ENCODE data around the gene RFX8. TPM values are rescaled to one million over a fixed set of nuclear protein-coding genes. Genes with fewer than 3 reads are reported as not detected.

Gene RFX8
- total RNA-seq (2021) (not detected in 2 replicates), Bru-seq, nascent RNA (percentile 8 among the genes with signal in this experiment), BruChase-seq, experiment 1, labeled RNA remaining after a 2-hour chase (percentile 4 among the genes with signal in this experiment), BruChase-seq, experiment 2, labeled RNA remaining after a 6-hour chase (percentile 5 among the genes with signal in this experiment)
- long read RNA-seq = 0 reads

DNA sequence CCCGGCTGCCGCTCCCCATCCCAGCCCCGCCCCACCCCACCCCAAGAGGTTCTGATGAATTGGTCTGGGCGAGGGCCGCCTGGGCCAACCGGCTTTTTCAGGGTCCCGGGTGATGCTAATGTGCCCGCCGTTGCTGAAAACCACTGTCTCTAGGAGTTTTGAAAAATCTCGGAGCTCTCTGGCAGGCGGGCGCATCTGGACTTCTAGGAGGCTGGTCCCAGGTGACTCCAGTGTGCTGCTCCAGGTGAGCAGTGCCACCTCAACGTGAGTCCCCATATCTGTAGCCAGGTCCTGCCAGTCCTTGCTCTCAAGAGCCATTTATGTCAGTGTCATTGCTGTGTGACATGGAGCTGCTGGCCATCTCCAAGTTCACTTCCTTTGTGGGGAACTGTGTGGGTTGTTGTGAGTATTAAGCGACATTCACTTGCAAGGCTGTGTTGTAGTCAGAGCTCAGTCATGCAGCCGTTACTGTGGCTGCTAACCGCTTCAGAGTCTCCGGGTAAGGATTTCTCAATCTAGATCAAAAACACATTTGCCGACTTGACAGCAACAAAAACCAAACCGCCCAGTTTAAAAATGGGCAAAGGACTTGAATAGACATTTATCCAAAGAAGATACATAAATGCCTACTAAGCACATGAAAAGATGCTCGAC, at the start of gene RFX8:
Gene RFX8, minus strand, starts transcription at position 382 of the 654 bp plus-strand sequence. CDS start 8,264 bp downstream, outside the sequence.
- H3K27me3 ChIP-seq (replicated peaks; ENCODE audit: insufficient read depth, low read depth, low read length, poor library complexity) = peaks cover 6% of the 10 kb centered on the region
- no peaks in the 10 kb centered on the region for H3K36me3 ChIP-seq (ENCODE audit: insufficient read depth, low read length, poor library complexity, severe bottlenecking)
- ChIA-PET POLR2A (ENCODE audit: low non-redundant PET) (no interaction called here), CTCF (no interaction called here)
- no peak within 1 kb of the TSS for H3K27ac ChIP-seq (ENCODE audit: low read depth, low read length, poor library complexity, severe bottlenecking)
- H3K4me1 ChIP-seq (ENCODE audit: insufficient read depth, low read length, poor library complexity, severe bottlenecking) = peaks cover 9% of the 10 kb centered on the region
- H3K4me3 ChIP-seq (ENCODE audit: low read depth, low read length, poor library complexity, severe bottlenecking) = peak within 1 kb of the TSS; percentile 49
- H3K9me3 ChIP-seq (ENCODE audit: low read depth, low read length, poor library complexity, severe bottlenecking) = no peaks in the 10 kb centered on the region
- intact Hi-C loops (cut with micrococcal nuclease; ENCODE audit: unreplicated experiment) = no loop called here
- BruUV-seq (replicated peaks) = no TSS peak
- no peak for DNase-seq (ENCODE audit: low spot score)
- no peak for TF ChIP-seq EZH2 (IDR thresholded peaks at IDR 0.05; ENCODE audit: borderline replicate concordance, low read depth, low read length, poor library complexity, severe bottlenecking)
- TF ChIP-seq, protein P1, sequence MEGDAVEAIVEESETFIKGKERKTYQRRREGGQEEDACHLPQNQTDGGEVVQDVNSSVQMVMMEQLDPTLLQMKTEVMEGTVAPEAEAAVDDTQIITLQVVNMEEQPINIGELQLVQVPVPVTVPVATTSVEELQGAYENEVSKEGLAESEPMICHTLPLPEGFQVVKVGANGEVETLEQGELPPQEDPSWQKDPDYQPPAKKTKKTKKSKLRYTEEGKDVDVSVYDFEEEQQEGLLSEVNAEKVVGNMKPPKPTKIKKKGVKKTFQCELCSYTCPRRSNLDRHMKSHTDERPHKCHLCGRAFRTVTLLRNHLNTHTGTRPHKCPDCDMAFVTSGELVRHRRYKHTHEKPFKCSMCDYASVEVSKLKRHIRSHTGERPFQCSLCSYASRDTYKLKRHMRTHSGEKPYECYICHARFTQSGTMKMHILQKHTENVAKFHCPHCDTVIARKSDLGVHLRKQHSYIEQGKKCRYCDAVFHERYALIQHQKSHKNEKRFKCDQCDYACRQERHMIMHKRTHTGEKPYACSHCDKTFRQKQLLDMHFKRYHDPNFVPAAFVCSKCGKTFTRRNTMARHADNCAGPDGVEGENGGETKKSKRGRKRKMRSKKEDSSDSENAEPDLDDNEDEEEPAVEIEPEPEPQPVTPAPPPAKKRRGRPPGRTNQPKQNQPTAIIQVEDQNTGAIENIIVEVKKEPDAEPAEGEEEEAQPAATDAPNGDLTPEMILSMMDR (conservative IDR thresholded peaks at IDR 0.05; ENCODE audit: low read depth, low read length) = no peak

GRCh38 chr2:101521487-101521886, 46.6 kb upstream of the RFX8 start:
- CTCF ChIA-PET = no interaction called here

GRCh38 chr2:101520246-101520645, 45.3 kb upstream of the RFX8 start:
- intact Hi-C loops (cut with micrococcal nuclease; ENCODE audit: unreplicated experiment) = no loop called here
- no peaks in the 10 kb centered on the region for H3K9me3 ChIP-seq (ENCODE audit: low read depth, low read length, poor library complexity, severe bottlenecking)
- H3K36me3 ChIP-seq (ENCODE audit: insufficient read depth, low read length, poor library complexity, severe bottlenecking) = no peaks in the 10 kb centered on the region
- H3K4me1 ChIP-seq (ENCODE audit: insufficient read depth, low read length, poor library complexity, severe bottlenecking) = peaks cover 3% of the 10 kb centered on the region
- peak; percentile 26 for DNase-seq (ENCODE audit: low spot score)
- no peak overlapping the region for H3K27ac ChIP-seq (ENCODE audit: low read depth, low read length, poor library complexity, severe bottlenecking)
- TF ChIP-seq EZH2 (IDR thresholded peaks at IDR 0.05; ENCODE audit: borderline replicate concordance, low read depth, low read length, poor library complexity, severe bottlenecking) = no peak
- TF ChIP-seq, protein P1 (conservative IDR thresholded peaks at IDR 0.05; ENCODE audit: low read depth, low read length) = no peak
- H3K27me3 ChIP-seq (replicated peaks; ENCODE audit: insufficient read depth, low read depth, low read length, poor library complexity) = no peaks in the 10 kb centered on the region
- no peak overlapping the region for H3K4me3 ChIP-seq (ENCODE audit: low read depth, low read length, poor library complexity, severe bottlenecking)
- ChIA-PET CTCF (no interaction called here), POLR2A (ENCODE audit: low non-redundant PET) (no interaction called here)
- no TSS peak for BruUV-seq (replicated peaks)

More at GRCh38 chr2:101521487-101521886, 46.6 kb upstream of the RFX8 start:
- no peak overlapping the region for H3K4me3 ChIP-seq (ENCODE audit: low read depth, low read length, poor library complexity, severe bottlenecking)
- no peak for DNase-seq (ENCODE audit: low spot score)
- H3K9me3 ChIP-seq (ENCODE audit: low read depth, low read length, poor library complexity, severe bottlenecking) = no peaks in the 10 kb centered on the region
- no peak overlapping the region for H3K27ac ChIP-seq (ENCODE audit: low read depth, low read length, poor library complexity, severe bottlenecking)
- POLR2A ChIA-PET (ENCODE audit: low non-redundant PET) = interaction anchor here (0.6 kb wide), 1 partner anchor 328 kb away, joined by 3 read pairs; no protein-coding TSS in a partner anchor
- H3K27me3 ChIP-seq (replicated peaks; ENCODE audit: insufficient read depth, low read depth, low read length, poor library complexity) = no peaks in the 10 kb centered on the region
- no TSS peak for BruUV-seq (replicated peaks)
- peaks cover 3% of the 10 kb centered on the region for H3K4me1 ChIP-seq (ENCODE audit: insufficient read depth, low read length, poor library complexity, severe bottlenecking)
- H3K36me3 ChIP-seq (ENCODE audit: insufficient read depth, low read length, poor library complexity, severe bottlenecking) = no peaks in the 10 kb centered on the region
- TF ChIP-seq EZH2 (IDR thresholded peaks at IDR 0.05; ENCODE audit: borderline replicate concordance, low read depth, low read length, poor library complexity, severe bottlenecking) = no peak
- TF ChIP-seq, protein P1 (conservative IDR thresholded peaks at IDR 0.05; ENCODE audit: low read depth, low read length) = no peak
- intact Hi-C loops (cut with micrococcal nuclease; ENCODE audit: unreplicated experiment) = no loop called here

Data from A673 (cell line).